ENCODE data around the gene OR2A1.
"Not testable (repeated sequence)": the region's sequence is repeated elsewhere in the genome, so short reads cannot be mapped to it uniquely, and the experiment has no call there.

DNA sequence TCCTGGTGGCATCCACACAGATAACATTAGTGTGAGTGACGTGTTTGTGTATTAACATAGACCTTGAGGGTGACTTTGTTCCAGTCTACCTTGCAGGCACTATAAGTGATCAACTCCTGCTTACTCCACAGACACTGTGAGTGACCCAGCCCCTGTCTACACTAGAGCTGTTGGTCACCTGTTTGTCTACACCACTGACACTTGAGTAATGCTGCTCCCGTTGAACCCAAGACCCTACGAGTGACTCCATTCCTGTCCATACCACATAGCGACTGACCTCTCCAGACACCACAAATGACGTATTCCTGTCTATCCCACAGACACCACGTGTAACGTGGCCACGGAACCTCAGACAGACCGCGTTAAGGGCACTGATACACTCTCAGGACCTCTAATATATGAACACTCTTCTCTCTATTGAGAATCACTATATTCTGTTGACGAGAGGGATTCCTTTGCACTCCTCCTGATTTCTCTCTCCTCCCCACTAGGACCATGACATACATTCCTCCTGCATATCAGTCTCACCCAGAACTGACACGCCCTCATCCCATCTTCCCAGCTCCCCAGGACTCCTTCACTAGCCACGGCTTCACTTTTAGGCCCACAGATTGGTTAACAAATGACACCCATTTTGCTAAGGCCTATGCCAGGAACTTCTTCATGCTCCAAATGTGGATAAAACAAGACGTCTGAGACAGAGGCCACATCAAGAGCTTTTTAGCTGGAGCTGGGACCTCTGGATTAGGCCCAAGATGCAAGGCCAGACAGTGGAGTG is 19.6 kb upstream of the OR2A1 start:
- TF ChIP-seq, protein P1, sequence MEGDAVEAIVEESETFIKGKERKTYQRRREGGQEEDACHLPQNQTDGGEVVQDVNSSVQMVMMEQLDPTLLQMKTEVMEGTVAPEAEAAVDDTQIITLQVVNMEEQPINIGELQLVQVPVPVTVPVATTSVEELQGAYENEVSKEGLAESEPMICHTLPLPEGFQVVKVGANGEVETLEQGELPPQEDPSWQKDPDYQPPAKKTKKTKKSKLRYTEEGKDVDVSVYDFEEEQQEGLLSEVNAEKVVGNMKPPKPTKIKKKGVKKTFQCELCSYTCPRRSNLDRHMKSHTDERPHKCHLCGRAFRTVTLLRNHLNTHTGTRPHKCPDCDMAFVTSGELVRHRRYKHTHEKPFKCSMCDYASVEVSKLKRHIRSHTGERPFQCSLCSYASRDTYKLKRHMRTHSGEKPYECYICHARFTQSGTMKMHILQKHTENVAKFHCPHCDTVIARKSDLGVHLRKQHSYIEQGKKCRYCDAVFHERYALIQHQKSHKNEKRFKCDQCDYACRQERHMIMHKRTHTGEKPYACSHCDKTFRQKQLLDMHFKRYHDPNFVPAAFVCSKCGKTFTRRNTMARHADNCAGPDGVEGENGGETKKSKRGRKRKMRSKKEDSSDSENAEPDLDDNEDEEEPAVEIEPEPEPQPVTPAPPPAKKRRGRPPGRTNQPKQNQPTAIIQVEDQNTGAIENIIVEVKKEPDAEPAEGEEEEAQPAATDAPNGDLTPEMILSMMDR (IDR thresholded peaks at IDR 0.05): not testable (repeated sequence)
- TF ChIP-seq POLR2A (IDR thresholded peaks at IDR 0.05): not testable (repeated sequence)

All from right lobe of liver (tissue), 4 donors.